ENCODE data around the gene SLC7A4.
"Not testable (repeated sequence)": the region's sequence is repeated elsewhere in the genome, so short reads cannot be mapped to it uniquely, and the experiment has no call there.

The SLC7A4 gene

DNA sequence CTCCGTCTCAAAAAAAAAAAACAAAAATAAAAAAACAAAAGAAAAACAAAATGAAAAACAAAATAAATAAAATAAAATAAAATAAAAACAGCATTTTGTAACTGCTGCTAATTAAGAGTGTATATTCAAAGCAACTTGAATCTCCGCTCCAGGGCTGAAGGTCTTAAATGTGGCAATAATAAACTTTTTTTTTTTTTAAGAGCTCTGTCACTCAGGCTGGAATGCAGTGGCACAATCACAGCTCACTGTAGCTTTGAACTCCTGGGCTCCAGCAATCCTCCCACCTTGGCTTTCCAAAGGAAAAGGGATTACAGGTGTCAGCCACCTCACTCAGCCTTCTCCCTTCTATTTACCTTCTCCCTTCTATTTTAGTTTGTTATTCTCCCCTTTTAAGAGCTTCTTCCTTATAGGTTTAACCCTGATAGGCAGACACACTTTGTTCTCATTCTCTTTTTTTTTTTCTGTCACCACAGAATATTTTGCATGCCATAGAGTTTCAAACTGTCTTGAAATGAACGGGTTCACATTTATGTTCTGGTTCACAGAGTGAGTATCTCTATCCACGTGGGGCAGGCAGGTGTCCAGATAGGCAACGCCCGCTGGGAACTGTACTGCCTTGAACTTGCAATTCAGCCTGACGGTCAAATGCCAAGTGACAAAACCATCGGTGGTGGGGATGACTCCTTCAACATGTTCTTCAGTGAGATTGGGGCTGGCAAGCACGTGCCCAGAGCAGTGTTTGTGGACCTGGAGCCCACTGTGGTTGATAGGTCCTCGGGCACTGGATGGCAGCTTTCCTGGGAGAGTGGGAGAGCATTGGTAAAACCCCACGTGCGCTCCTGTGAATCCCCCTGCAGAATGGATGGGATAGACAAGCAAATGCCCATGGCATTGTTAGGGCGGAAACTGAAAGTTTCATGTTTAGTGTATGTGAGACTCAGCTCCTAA lies 32.8 kb upstream of the SLC7A4 start:
- DNase-seq (ENCODE audit: low read depth in 2 of 2) = no peak

DNA sequence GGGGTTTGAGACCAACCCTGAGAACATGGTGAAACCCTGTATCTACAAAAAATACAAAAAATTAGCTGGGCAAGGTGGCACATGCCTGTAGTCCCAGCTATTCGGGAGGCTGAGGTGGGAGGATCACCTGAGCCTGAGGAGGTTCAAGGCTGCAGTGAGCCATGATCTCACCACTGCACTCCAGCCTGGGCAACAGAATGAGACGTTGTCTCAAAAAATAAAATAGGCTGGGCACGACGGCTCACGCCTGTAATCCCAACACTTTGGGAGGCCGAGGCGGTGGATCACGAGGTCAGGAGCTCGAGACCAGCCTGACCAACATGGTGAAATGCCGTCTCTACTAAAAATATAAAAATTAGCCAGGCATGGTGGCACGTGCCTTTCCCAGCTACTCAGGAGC lies 32.1 kb upstream of the SLC7A4 start:
- not testable (repeated sequence) for DNase-seq (ENCODE audit: low read depth in 2 of 2)

DNA sequence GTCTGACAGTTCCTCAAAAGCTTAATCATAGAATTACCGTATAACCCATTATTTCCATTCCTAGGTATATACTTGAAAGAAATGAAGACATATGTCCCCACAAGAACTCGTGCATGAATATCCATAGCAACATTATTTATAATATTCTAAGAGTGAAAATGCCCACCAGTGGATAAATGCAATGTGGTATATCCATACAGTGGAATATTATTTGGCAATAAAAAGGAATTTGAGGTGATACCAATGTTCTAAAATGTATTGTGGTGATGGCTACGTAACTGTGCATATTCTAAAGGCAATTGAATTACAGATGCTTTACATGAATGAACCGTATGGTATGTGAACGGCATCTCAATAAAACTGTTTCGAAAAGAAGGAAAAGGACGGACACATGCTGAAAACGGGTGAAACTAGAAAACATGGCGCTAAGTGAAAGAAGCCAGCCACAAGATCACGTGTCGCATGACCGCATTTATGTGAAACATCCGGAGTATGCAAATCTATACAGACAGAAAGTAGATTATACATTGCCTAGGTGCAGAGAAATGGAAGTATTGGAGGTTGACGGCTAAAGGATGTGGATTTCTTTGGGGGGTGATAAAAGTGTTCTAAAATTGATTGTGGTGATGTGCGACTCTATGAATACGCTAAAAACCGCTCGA lies 29.4 kb upstream of the SLC7A4 start:
- not testable (repeated sequence) for DNase-seq (ENCODE audit: low read depth in 2 of 2)

GRCh38 chr22:21060363-21060762 lies 28.0 kb upstream of the SLC7A4 start:
- DNase-seq (ENCODE audit: low read depth in 2 of 2) = not testable (repeated sequence)

DNA sequence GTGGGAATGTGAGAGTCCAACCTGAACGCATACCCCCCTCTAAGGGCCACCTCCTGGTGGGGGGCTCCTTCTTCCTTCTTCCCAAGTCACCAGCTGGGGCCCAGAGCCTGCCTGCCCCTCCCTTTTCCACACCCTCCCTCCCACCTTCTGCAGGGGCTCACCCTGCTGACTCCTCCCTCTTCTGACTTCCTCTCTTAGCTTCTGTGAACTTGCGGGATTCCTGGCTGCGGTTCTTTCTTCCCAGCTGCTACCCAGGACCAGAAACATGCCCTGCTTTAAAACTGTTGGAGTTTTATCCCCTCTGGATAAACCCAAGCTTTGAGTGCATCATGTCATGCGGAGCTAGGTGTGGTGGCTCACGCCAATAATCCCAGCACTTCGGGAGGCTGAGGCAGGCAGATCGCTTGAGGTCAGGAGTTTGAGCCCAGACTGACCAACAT lies 23.5 kb upstream of the SLC7A4 start:
- no peak for DNase-seq (ENCODE audit: low read depth in 2 of 2)

- DNase-seq (ENCODE audit: low read depth in 2 of 2) = no peak
These were observed 23.1 kb upstream of the SLC7A4 start for GRCh38 chr22:21055564-21055834.

DNA sequence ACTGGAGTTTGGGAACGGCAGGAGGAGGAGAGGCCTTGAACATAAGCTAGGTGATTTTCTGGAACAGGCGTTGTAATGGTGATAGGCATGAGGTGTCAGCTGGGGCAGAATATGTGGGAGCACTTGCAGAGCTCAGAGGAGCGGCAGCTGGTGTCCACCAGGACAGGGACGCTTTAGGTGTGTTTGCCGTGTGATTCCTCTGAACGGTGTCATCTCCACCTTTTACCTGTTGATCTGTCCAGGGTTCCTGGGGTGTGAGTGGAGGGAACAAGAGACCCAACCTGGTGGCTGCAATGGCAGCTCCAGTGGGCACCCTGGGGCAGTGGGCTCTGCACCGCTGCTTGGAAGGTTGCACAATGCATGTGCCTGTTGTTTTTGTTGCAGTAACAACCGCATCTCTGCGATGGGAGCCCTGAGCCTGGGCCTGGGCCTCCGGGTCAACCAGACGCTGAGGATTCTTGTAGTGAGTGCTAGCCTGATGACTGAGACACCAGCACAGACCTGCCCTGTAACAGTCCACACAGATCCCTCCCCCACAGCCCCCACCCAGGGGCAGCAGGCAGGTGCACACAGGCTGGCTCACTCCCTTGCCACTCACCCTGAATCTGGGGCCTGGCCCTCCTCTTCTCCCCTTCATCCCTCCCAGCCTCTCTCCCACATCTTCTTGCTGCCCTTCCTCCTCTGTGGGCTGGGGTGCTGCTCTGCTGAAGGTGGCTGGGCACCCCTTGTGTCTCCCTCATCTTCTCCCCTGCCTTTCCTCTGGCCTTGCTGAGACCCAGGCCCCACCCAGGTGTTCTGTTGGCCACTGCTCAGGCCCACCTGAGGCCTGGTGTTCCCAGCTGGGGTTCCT lies 22.6 kb upstream of the SLC7A4 start:
- no peak for DNase-seq (ENCODE audit: low read depth in 2 of 2)

GRCh38 chr22:21054046-21054713 lies 21.8 kb upstream of the SLC7A4 start:
- DNase-seq (ENCODE audit: low read depth in 2 of 2) = no peak

DNA sequence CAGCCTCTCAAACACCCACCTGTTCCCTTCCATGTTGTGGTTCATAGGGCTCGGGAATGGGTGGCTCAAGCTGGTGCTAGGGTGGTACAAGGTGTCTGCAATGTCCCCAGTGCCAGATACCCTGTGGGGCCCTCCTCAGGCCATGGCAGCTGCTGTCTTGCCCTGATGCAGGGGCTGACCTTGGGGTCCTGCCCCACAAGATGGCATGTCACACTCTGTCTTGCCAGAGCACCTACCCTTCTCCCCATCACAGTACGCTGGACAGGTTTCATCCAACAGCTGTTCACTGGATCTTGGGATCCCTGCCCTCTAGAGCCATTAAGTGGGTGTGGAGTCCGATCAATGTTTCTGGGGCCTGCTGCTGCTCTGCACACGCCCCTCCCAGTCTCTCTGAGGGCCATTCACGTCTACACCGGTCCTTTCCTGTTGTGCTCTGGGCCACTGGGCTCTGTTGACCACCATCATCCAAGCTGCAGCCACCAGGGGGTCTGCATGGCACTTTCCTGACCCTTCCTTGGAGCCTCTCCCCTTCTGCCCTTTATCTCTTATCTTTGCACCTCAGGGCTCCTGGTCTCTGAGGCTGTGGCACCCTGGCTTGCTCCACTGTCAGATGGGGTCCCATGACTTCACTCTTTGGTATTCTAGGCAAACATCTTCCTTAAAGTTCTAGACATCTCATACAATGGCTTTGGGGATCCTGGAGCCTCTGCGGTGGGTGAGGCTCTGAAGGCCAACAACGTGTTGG lies 20.5 kb upstream of the SLC7A4 start:
- DNase-seq (ENCODE audit: low read depth in 2 of 2) = no peak

DNA sequence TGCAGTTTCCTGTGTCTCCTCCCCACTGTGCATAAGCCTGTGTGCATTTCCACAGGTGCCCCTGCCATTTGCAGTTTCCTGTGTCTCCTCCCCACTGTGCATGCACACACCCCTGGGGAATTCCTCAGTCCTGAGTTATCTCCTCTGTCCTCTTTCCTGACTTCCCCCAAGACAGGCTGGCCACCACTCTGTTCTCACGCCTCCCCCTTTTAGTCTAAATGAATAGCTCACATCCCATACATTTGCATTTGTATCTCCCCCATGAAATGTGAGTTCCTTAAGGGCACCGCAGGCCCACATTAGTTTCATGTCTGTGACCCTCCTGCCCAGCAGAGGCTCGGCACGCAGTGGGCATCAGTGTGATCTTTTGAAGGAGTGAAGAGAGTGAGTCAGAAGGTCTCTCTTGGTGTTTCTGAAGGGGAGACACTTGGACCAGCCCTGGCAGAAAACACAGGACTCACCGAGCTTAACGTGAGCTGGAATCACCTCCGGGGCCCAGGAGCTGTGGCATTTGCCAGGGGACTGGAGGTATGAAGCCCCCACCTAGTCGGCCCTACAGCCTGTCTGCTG lies 19.6 kb upstream of the SLC7A4 start:
- DNase-seq (ENCODE audit: low read depth in 2 of 2) = no peak

DNA sequence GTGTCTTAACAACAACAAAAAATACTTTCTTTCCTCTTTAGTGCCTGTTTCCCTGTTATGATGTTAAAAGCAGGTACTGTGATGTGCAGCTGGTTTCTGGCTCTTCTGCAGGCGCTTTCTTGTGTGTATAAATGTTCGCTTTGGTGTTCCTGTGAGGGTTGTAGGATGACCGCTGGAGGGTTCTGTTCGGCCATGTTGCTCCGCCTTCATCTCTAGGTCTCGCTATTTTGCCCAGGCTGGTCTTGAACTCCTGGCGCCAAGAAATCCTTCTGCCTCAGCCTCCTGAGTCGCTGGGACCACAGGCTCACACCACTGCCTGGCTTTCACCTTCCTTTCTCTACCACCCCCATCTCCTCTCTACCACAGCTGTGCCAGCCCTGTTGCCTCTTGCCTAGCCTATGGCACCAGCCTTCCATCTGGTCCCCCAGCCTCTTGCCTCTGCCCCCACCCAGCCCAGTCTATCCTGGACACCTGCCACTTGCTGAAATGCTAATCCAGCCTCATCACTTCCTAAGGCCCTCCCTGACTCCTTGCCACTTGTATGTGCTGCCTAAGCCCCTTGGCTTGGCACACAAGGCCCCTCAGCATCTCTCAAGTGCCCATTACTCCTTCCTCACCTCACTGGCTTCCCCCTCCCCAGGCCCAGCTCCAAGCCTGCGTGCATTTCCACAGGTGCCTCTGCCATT lies 18.9 kb upstream of the SLC7A4 start:
- no peak for DNase-seq (ENCODE audit: low read depth in 2 of 2)

GRCh38 chr22:21048965-21049364 lies 16.6 kb upstream of the SLC7A4 start:
- not testable (repeated sequence) for DNase-seq (ENCODE audit: low read depth in 2 of 2)

DNA sequence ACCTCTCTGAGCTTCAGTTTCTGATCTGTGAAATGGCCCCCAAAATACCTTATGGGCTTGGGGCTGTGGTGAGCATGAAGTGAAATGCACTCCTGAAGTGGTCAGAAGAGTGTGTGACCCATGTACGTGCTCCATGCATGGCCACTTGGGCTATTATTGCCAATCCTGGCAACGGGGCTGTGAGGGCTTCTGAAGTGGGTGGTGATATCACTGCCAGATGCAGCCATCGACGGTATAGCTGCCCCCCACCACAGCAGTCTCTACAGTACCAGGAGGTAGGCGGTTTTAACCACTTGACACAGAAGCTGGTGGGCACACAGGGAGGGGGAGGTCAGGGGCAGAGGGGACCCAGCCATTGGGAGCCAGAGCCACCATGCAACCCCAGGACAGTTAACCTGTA lies 16.1 kb upstream of the SLC7A4 start:
- DNase-seq (ENCODE audit: low read depth in 2 of 2) = not testable (repeated sequence)

DNA sequence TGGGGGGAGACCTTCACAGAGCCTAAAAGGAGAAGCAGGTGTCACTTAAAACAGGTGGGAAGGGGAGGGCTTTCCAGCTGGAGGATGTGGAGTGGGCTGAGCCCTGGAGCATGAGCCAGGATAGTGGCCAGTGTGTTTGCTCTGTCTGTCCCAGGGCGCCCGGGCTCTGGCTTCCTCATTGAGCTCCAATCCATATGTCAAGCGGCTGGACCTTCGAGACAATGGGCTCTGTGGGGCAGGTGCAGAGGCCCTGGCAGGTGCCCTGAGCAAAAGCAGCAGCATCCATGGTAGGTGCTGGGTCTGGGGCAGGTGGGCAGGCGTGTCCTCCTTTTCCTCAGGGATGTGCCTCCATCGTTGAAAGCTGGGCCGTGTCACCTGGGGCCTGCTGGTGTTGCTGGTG lies 15.4 kb upstream of the SLC7A4 start:
- no peak for DNase-seq (ENCODE audit: low read depth in 2 of 2)

GRCh38 chr22:21047035-21047661 lies 14.8 kb upstream of the SLC7A4 start:
- DNase-seq (ENCODE audit: low read depth in 2 of 2) = no peak

- DNase-seq (ENCODE audit: low read depth in 2 of 2) = peak; percentile 47 to 69
These were observed 13.4 kb upstream of the SLC7A4 start, which contains the start of gene LRRC74B for GRCh38 chr22:21045585-21046294. Gene LRRC74B (plus strand): TSS chr22:21045946. CDS start chr22:21045987, 41 bp downstream.

- no peak for DNase-seq (ENCODE audit: low read depth in 2 of 2)
These were observed 12.7 kb upstream of the SLC7A4 start for GRCh38 chr22:21044931-21045584.

DNA sequence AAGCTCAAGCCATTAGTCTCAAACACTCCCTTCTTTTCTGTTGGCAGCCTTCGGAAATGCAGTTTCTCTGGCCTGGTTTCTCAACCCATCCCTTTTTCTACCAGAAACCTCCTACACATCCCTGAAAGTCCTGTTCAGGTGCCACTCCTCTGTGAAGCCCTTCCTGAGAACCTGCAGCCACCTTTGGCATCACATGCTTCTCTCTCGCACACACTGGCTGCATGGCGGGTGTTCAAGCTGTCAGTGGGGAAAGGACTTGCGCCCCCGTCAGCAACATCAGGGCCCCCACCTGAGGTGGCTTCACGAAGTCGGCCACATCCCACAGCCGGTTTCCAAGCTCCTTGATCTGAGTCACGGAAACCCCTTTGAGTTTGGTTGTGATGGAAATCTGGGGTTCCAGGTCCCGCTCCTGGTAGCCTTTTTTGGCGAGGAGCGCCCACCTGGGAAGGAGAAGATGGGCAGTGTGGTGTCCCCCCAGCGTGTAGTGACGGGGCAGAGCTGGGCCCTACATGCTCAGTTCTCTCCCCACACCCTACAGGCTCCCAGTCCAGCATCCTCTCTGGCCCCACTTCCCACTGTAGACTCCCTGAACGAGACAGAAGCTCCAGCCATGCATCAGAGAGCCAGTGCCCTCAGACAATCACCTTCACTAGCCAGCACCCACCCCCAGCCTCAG lies 11.6 kb upstream of the SLC7A4 start:
- no peak for DNase-seq (ENCODE audit: low read depth in 2 of 2)
